Measurements from ENCODE around the gene MKKS. TPM values are rescaled to one million over a fixed set of nuclear protein-coding genes. Genes with fewer than 3 reads are reported as not detected.

The MKKS gene
- total RNA-seq, 4 donors from 2014 or later = 0.80 to 22.5 (median 17.6) TPM

GRCh38 chr20:10454151-10454750 lies 20.2 kb upstream of the MKKS start:
- H3K36me3 ChIP-seq = no peaks in the 10 kb centered on the region
- H3K27me3 ChIP-seq = no peaks in the 10 kb centered on the region
- H3K27ac ChIP-seq = no peak overlapping the region
- intact Hi-C loops (cut with DNase I; ENCODE audit: low total_unique reads) (no loop called here), in situ Hi-C loops (cut with MboI; ENCODE audit: low pct_ligation_motif_present in 1 of 4, low pct_unique_long_range_greater_than_20kb in 1 of 4, low sequenced_read_pairs in 3 of 4) (loop anchor here in 3 of 4 donors (25.0 kb wide), 3 partner anchors 208 to 1083 kb away; partner anchors contain the start of gene JAG1 (in 1 of the 3))
- H3K4me3 ChIP-seq = no peak overlapping the region
- no peak for DNase-seq
- TF ChIP-seq POLR2A (IDR thresholded peaks at IDR 0.05) (no peak), POLR2AphosphoS5 (IDR thresholded peaks at IDR 0.05) (no peak)
- no peaks in the 10 kb centered on the region for H3K9me3 ChIP-seq
- H3K4me1 ChIP-seq = no peaks in the 10 kb centered on the region

- no peak overlapping the region for H3K27ac ChIP-seq
- H3K9me3 ChIP-seq = no peaks in the 10 kb centered on the region
- no peaks in the 10 kb centered on the region for H3K27me3 ChIP-seq
- H3K36me3 ChIP-seq = no peaks in the 10 kb centered on the region
- TF ChIP-seq, protein P1, sequence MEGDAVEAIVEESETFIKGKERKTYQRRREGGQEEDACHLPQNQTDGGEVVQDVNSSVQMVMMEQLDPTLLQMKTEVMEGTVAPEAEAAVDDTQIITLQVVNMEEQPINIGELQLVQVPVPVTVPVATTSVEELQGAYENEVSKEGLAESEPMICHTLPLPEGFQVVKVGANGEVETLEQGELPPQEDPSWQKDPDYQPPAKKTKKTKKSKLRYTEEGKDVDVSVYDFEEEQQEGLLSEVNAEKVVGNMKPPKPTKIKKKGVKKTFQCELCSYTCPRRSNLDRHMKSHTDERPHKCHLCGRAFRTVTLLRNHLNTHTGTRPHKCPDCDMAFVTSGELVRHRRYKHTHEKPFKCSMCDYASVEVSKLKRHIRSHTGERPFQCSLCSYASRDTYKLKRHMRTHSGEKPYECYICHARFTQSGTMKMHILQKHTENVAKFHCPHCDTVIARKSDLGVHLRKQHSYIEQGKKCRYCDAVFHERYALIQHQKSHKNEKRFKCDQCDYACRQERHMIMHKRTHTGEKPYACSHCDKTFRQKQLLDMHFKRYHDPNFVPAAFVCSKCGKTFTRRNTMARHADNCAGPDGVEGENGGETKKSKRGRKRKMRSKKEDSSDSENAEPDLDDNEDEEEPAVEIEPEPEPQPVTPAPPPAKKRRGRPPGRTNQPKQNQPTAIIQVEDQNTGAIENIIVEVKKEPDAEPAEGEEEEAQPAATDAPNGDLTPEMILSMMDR (IDR thresholded peaks at IDR 0.05) = no peak
- no peak for TF ChIP-seq EP300 (IDR thresholded peaks at IDR 0.05; ENCODE audit: low read depth)
- in situ Hi-C loops (cut with MboI; ENCODE audit: low pct_ligation_motif_present in 1 of 4, low pct_unique_long_range_greater_than_20kb in 1 of 4, low sequenced_read_pairs in 3 of 4) (loop anchor here in 3 of 4 donors (25.0 kb wide), 3 partner anchors 209 to 1084 kb away; partner anchors contain the start of gene JAG1 (in 1 of the 3)), intact Hi-C loops (cut with DNase I; ENCODE audit: low total_unique reads) (no loop called here)
- 33 to 50% methylated on average over 1 to 5 of the region's 5 CpGs for WGBS, 2 donors (ENCODE audit: low coverage in 1 of 2)
- DNase-seq = peak; percentile 35
- no peaks in the 10 kb centered on the region for H3K4me1 ChIP-seq
- H3K4me3 ChIP-seq = no peak overlapping the region
Observed at GRCh38 chr20:10453241-10453640, 19.2 kb upstream of the MKKS start.

- WGBS, 2 donors (ENCODE audit: low coverage in 1 of 2) = 98 to 100% methylated on average over 2 of the region's 2 CpGs
- H3K27ac ChIP-seq = no peak overlapping the region
- H3K27me3 ChIP-seq = no peaks in the 10 kb centered on the region
- H3K4me3 ChIP-seq = no peak overlapping the region
- intact Hi-C loops (cut with DNase I; ENCODE audit: low total_unique reads) (no loop called here), in situ Hi-C loops (cut with MboI; ENCODE audit: low pct_ligation_motif_present in 1 of 4, low pct_unique_long_range_greater_than_20kb in 1 of 4, low sequenced_read_pairs in 3 of 4) (loop anchor here in 1 of 4 donors (25.0 kb wide), 1 partner anchor 462 kb away; no protein-coding TSS in a partner anchor)
- DNase-seq = no peak
- no peak for TF ChIP-seq POLR2A (IDR thresholded peaks at IDR 0.05)
- TF ChIP-seq, protein P1 (IDR thresholded peaks at IDR 0.05) = no peak
- TF ChIP-seq POLR2AphosphoS5 (IDR thresholded peaks at IDR 0.05) = no peak
- TF ChIP-seq EP300 (IDR thresholded peaks at IDR 0.05; ENCODE audit: low read depth) = no peak
- H3K36me3 ChIP-seq = no peaks in the 10 kb centered on the region
- no peaks in the 10 kb centered on the region for H3K9me3 ChIP-seq
- H3K4me1 ChIP-seq = peaks cover 0 to 11% (median 3%) of the 10 kb centered on the region in 4 donors
Observed at GRCh38 chr20:10449270-10449669, 15.2 kb upstream of the MKKS start.

DNA sequence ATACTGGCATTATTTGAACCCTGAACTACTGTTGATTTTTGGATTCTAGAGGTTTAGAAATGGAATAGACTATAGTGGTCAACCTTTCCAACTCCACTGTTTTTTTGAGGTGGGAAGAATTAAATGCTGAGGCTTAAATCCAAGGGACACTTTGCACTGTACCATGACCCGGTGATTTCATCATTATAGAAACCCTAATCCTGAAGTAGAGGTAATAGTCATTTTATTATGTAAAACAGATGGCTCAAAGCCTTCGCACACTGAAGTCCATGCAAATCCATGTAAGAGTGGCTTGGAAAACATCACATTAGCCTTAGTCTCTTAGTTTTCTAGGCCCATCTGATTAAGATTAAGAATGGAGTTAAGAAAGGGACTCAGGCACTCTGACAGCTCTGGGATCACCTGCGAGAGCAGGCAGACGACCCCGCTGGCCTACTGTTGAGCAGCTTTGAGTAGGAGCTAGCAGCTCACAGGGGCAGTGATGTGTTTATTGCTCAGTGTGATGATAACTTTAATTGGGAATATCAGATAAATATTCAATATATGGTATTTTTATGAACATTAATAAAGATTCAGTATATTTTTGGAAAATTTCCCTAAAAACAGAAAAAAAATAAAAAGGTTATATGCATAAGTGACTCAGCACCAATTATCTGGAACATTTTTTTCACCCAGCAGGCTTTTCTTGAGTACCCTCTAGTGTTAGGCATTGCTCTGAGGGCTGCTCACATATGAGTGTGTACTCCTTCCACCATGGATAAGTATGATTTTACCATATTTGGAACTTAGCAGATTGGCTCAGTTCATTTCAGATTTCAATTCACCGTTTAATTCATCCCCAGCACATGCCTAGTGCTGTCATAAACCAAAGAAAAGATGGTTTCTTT lies 14.5 kb upstream of the MKKS start:
- H3K27ac ChIP-seq = no peak overlapping the region
- H3K9me3 ChIP-seq = no peaks in the 10 kb centered on the region
- H3K36me3 ChIP-seq = no peaks in the 10 kb centered on the region
- no peak overlapping the region for H3K4me3 ChIP-seq
- intact Hi-C loops (cut with DNase I; ENCODE audit: low total_unique reads) (no loop called here), in situ Hi-C loops (cut with MboI; ENCODE audit: low pct_ligation_motif_present in 1 of 4, low pct_unique_long_range_greater_than_20kb in 1 of 4, low sequenced_read_pairs in 3 of 4) (loop anchor here in 1 of 4 donors (25.0 kb wide), 1 partner anchor 461 kb away; no protein-coding TSS in a partner anchor)
- 87 to 91% methylated on average over 6 of the region's 6 CpGs for WGBS, 2 donors (ENCODE audit: low coverage in 1 of 2)
- no peaks in the 10 kb centered on the region for H3K27me3 ChIP-seq
- H3K4me1 ChIP-seq = peaks cover 0 to 11% (median 3%) of the 10 kb centered on the region in 4 donors
- no peak for DNase-seq
- TF ChIP-seq POLR2A (IDR thresholded peaks at IDR 0.05) (no peak), EP300 (IDR thresholded peaks at IDR 0.05; ENCODE audit: low read depth) (no peak), POLR2AphosphoS5 (IDR thresholded peaks at IDR 0.05) (no peak)
- TF ChIP-seq, protein P1 (IDR thresholded peaks at IDR 0.05) = no peak
